Activated T-cell treated with anti-CD3 and anti-CD28 coated beads for 24 hours (primary cell): ENCODE measurements around the gene PLSCR2.
"Not testable (repeated sequence)": the region's sequence is repeated elsewhere in the genome, so short reads cannot be mapped to it uniquely, and the experiment has no call there.

Experiments
- DNase-seq: peaks from one replicate; pipeline ENCODE4 v3.0.0-alpha.2; 2020; ENCODE audit warnings: low read depth

The PLSCR2 gene

DNA sequence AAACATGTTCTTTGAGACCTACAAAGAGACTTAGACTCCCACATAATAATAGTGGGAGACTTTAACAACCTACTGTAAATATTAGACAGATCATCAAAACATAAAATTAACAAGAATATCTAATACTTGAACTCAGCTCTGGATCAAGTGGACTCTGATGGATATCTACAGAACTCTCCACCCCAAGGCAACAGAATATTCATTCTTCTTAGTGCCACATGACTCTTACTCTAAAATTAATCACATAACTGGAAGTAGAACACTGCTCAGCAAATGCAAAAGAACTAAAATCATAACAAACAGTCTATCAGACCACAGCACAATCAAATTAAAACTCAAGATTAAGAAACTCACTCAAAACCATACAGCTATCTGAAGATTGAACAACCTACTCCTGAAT lies 15.9 kb upstream of the PLSCR2 start:
- no peak for DNase-seq

DNA sequence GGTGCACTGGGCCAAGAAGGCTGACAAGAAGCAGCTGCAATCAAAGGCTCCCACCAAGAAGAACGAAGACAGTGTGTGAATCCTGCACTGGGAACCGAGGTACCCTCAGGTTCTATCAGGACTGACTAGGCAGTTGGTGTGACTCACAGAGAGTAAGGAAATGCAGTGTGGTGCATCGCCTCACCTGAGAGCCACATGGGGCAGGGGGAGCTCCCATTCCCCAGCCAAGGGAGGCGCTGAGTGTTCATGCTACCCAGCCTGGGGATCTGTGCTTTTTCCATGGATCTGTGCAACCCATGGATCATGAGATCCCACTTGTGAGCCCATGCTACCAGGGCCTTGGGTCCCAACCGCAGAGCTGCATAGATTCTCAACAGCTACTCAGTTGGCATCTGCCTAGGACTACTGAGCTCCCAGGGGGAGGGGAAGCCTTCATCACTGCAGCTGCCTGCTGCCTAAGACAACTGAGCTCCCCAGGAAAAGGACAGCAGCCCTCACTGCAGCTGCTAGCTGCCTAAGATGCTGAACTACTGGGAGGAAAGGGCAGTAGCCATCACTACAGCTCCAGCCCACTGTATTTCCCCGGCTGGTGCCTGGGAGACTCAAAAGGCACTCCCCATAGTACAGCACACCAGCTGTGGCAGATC lies 6.9 kb upstream of the PLSCR2 start:
- DNase-seq = no peak

DNA sequence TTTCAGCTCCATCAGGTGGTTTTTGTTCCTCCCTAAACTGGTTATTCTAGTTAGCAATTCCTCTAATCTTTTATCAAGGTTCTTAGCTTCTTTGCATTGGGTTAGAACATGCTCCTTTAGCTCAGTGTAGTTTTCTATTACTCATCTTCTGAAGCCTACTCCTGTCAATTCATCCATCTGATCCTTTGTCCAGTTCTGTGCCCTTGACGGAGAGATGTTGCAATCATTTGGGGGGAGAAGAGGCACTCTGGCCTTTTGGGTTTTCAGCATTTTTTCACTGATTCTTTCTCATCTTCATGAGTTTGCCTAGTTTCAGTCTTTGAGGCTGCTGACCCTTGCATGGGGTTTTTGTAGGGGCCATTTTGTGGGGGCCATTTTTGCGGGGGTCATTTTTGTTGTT lies 5.6 kb upstream of the PLSCR2 start:
- not testable (repeated sequence) for DNase-seq

DNA sequence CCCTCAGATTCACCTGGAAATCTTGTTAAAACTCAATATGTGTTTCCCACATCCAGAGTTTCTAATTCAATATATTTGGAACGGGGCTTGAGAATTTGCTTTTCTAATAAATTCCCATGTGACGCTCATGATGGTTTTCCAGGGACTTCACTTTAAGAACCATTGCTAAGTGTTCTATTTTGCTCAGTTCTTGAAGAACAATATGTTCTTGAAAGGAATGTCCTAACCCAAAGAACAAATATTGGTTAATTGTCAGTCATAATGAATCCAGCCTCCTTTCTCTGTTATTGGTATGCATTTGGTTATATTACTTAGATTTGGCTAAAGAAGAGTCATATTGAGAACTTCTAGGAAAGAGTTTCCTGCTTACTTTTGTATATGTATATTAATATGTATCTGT lies 4.4 kb upstream of the PLSCR2 start:
- no peak for DNase-seq

DNA sequence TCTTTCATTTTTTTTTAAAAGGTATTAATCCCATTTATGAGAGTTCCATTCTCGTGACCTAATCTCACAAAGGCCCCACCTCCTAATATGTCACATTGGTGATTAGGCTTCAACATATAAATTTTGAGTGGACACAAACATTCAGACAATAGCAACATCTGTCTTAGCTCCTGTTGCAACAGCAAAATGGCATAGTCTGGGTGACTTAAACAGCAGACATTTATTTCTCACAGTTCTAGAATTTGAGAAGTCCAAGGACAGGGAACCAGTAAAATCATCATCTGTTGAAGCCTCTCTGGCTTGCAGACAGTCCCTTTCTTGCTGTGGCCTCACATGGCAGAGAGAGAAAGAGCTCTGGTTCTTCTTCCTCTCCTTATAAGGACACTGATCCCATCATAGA lies 3.2 kb upstream of the PLSCR2 start:
- no peak for DNase-seq

DNA sequence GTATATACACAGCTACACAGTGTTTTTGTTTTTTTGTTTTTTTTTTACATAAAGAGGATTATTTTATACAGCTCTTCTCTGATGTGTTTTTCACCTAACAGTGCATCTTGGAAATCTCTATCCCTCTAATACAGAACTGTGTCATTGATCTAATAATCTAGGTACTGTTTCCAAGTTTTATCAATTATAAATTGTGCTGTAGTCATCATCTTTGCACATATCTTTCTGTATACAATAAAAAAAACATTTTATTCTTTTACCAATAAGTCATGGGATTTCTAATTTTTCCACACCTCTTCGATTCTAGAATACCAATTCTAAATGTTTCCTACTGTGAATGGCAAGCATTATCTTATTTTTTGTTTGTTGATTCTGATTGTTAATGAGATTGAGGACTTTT lies 1.7 kb upstream of the PLSCR2 start:
- no peak for DNase-seq

DNA sequence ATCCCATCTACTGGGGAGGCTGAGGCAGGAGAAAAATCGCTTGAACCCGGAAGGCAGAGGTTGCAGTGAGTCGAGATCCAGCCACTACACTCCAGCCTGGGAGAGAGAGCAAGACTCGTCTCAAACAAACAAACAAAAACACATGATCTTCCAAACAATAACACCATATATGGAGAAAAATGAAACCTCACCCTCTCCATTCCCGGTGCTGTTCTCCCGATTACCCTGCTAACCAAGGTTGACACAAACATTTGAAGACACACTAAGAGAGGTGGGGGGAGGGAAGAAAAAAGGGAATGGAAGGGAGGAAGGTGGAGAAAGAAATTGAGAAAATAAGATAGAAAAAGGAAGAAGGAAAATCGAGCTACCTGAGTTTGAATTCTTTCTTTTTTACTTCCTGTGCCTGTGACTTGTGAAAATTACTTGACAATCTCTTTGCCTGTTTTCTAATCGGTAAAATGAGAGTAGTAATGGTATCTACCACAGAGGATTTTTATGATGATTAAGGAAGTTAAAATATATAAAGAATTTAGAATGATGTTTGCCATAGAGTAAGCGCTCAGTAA lies 1.1 kb upstream of the PLSCR2 start:
- DNase-seq = no peak

DNA sequence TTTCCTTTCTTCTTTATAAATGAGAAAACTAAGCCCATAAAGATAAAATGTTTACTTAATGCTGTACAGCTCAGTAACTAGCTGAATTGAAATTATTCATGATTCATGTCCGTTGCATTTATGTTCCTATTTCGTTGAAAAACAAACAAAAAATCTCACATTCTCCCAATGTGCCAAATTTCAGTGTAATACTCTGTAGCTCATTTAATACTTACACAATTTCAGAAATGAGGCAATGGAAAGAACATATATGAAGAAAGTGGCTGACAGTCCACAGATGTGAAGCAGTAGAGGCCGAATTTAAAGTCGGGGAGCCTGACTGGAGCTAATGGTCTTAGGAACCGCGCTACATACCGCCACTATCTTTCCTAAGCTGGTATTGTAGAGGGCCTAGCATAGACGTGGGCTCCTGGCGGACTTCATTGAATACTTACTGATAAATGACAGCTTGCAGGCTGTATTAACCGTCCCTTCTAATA lies 651 bp downstream of the PLSCR2 start:
- no peak for DNase-seq

DNA sequence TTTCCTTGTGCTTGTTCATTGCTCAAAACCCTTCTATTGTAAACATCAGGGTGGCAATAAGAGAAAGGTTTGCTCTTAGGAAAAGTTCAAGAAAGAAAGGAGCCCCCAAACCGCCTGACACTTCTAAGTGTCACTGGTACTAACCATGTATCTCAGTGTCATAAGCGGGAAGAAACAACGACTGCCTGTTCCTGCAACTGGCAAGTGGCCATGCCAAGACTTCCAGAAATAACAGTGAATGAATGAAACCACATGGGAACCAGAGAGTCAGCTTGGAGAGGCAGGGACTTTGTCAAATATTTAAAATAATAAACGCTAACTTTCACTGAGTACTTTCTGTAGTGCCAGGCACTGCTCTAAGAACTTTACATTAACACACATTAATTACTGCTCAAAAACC lies 1.1 kb downstream of the PLSCR2 start:
- no peak for DNase-seq

DNA sequence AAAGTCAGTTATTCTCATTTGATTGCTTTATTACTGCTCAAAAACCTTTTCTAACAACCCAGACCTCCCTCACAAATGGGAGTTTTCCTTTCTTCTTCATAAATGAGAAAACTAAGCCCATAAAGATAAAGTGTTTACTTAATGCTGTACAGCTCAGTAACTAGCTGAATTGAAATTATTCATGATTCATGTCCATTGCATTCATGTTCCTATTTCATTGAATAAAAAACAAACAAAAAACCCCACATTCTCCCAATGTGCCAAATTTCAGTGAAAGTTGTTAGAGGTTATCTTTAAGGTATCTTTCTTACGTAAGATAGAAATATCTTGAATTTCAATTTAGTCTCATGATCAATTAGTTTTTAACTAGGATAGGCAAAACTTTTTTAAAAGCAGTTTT lies 2.8 kb downstream of the PLSCR2 start:
- DNase-seq = no peak

DNA sequence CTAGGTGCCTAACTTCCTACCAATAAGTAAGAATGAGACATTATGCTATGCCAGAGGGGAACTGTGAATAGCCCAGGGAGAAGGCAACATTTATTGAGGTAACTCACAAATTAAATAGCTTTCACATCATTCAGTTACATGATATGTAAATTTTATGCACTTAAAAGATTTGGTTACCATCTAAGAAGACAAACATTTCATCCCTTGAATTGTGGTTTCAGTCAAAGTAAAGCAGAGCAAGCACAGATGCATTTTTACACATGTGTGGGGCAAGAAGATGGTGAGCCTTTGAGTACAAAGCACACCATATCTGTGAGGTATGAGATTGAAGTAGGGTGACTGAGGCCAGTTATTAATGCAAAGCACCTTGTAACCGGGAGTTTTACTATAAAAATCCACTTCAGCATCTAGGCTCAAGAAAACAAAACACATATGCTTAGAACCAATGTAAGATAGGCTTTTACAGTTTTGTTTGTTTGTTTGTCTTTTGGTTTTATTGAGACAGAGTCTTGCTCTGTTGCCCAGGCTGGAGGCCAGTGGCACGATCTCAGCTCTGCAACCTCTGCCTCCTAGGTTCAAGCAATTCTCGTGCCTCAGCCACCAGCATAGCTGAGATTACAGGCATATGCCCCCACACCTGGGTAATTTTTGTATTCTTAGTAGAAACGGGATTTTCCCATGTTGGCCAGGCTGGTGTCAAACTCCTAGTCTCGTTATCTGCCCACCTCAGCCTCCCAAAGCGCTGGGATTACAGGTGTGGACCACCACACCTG lies 3.5 kb downstream of the PLSCR2 start:
- no peak for DNase-seq

DNA sequence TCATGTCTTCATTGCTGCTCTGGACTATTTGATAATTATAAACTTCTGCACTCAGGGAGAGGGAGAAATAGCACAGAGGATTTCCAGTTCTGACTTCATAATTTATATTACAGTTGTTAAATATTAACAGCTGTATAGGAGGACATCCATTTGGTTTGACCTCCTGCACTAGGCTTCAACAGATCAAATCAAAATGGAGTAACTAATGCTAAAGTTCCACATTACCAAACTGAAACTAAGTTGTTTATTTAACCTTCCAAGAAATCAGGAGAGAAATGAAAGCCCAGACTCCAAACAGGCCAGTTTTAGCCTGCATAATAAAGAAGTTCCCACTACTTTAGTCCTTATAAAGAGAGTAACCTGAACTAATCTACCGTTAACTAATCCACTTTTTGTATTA lies 4.6 kb downstream of the PLSCR2 start:
- DNase-seq = no peak

DNA sequence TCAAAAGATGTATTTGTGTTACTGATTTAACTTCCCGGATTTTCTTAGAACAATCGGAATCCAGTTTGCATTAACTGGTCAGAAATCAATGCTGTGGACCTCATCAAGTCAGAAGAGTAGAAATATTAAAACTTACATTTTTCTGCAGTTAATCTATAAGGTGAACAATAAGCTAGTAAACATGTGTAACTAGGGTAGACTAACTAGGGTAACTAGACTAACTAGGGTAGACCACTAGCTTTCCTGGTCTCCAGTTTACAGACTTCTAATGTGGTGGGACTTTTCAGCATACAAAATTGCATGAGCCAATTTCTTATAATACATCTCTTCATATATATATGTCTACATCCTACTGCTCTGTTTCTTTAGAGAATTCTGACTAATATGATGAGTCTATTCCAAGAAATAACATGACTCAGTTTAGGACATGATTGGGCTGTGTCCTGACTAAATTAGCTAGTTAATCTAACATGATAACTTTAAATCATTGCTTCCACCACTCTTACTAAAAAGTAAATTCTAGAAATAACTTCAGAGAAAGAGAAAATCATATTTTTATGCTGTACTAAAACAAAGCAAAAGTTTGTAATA lies 5.3 kb downstream of the PLSCR2 start:
- no peak for DNase-seq

DNA sequence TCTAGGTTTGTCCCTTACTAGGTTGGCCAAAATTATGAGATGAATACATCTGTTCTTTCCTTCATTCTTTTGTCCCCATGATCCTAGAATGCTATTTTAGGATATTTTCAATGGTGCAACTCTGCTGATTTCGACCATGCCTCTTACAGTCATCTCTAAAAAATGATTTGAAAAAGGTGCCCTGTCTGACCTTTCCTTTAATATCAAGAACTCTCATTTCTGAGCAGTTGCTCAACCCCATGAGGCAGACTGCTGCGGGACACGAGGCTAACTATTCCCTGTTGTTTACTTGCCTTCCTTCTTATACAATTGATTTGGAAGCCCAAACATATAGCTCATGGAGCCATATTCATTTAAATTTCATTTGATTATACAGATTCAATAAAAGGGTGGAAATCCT lies 14.6 kb downstream of the PLSCR2 start:
- DNase-seq = no peak

DNA sequence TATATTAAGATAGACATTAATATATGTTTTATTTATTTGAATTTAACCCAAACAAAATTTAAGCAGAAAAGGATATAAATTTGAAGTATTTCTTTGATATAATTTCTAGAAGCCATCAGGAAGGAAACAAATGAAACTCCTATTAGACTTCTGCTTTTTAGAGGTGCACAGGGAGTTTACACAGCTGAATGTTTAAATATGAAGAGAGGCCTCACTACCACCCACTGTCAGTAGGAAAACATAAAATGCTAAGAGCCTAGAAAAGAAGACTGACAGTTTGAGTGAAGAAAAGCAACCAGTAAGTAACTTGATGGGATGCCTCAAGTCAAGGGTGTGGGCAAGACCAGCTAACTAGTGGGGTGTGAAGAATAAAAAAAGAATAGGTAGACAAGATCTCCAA lies 19.7 kb downstream of the PLSCR2 start:
- DNase-seq = no peak

DNA sequence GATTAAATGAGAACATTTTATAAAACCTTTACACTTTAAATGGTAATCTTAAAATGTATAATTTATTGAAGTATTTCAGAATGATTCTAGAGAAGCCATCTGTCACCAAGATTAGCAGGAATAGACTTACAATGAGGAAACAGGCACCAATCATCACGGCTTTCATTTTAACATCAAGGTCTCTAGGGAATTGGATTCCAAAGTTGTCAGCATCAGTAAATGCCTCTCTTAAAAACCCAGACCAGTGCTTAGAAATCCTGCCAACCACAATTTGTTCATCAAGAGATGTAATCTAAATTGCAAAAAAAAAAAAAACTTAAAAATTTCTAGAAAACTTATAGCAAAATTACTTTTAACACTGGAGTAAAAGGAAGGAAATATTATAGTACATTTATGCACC lies 20.3 kb downstream of the PLSCR2 start:
- DNase-seq = no peak

DNA sequence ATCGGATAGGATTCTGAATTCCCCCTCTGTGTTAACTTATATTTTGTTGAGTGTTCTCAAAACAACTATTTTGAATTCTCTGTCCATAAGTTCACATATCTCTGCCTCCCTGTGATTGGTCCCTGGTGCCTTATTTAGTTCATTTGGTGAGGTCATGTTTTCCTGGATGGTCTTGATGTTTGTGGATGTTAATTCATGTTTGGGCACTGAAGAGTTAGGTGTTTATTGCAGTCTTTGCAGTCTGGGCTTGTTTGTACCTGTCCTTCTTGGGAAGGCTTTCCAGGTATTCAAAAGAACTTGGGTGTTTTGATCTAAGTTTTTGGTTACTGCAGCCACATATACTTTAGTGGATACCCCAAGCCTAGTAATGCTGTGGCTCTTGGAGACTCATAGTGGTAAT lies 23.3 kb downstream of the PLSCR2 start:
- no peak for DNase-seq

DNA sequence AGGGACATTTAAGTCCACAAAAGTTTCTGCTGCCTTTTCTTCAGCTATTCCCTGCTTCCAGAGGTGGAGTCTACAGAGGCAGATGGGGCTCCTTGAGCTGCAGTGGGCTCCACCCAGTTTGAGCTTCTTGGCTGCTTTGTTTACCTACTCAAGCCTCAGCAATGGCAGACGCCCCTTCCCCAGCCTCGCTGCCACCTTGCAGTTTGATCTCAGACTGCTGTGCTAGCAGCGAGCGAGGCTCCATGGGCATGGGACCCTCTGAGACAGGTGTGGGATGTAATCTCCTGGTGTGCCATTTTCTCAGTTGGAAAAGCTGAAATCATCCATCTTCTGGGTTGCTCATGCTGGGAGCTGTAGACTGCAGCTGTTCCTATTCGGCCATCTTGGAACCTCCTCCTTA lies 29.1 kb downstream of the PLSCR2 start:
- not testable (repeated sequence) for DNase-seq

DNA sequence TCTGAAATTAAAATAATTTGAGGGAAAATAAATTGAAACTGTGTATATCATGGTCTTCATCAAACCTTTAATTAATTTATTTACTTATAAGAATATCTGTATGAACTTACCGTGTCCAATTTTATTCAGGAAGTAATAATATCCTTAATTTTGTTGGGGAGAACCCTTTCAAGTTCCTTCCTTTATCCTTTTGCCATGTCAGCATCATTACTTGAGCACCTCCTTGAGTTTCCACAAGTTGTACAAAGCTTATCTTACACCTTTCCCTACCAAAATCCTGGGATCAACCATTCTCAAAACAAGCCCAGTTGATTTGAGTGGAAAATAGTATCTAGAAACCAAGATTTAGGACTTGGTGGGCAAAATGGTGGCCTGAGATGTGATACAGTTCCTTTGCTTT lies 37.3 kb downstream of the PLSCR2 start:
- no peak for DNase-seq

DNA sequence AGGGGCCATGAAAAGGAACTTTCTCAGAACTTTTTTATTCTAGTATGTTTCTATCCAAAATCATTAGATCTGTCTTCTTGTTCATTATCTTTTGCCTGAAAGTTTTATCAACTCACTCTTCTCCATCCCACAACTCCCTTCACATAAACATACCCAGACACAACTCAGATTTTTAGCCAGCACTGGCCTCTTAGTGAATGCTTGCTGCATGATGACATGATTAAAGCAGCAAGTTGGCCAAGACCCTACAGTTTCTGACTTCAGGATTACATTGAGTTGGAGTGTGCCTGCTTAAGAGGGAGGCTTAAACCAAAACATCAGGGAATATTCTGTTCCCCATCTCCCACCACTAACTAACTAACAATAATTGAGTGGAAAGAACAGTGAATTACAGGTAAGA lies 38.1 kb downstream of the PLSCR2 start:
- DNase-seq = no peak

DNA sequence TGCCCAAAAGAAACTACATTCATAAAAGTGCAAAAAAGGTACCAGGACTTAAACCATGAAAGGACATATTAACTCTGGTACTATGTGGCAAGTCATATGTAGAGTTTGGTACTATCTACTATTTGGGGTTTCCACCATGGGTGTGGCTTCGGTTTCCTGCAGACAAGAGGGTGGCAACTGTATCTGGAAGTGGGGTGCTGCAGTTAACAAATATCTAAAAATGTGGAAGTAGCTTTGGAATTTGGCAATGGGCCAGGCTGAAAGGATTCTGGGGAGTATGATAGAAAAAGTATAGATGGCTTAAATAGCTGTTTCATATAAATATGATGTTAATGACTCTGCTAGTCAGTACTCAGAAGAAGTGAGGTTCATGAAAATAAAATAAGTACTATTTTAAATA lies 44.0 kb downstream of the PLSCR2 start:
- no peak for DNase-seq

DNA sequence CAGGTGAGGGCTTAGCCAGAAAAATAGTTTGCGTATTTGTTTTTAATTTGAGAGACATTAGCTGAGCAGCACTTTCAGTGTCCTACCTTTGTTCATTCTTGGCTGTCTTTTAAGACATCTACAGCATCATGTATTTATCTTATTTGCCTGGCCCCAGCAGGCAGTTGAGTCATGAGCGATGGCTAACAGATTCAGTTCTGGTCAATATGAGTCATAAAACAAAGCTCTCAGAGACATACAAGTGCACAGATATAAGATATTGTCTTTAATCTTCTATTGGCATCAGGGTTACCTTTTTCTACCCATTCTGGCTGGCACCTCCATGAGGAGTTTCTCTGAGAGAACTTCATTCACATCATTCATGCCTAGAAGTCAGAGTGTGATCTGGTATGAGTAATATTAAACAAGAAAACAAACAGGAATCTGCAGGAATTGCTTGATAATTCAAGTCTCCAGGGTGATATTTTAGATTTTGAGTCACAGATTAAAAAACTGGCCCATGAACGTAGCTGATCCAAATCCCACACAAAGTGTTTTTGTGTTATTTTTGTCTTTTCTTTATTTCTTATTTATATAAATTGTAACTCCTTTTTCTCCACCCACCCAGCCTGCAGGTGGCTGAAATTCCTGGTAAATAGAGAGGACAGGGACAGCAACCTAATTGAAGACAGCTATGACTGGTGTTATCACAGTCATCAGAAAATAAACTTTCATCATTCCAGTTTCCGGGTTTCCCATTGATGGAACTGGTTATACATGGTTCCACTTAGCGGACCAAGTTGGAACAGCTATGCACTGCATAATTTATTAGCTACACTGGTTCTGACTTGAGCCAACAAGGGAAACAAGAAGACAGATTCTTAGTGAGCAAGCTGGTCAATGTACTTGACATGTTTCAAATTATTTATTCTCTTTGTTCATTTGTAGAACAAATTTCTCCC lies 47.3 kb downstream of the PLSCR2 start:
- DNase-seq = no peak
